Gastroesophageal sphincter (tissue), 3 donors: ENCODE measurements around the gene CAPZB.

ENCODE experiments used
- POLR2A ChIP-seq, 2 donors: fragments of 450-650 bp; IDR thresholded peaks; one replicate each; pipeline ENCODE4 v1.6.1; 2017; ENCODE audit warnings: antibody characterized with exemption in 2 of 2, mild to moderate bottlenecking in 2 of 2, moderate library complexity in 1 of 2
- POLR2AphosphoS5 ChIP-seq: sonication (generic); formaldehyde crosslinking; IDR thresholded peaks from one replicate; pipeline ENCODE4 v1.6.1; 2017; ENCODE audit warnings: antibody characterized with exemption
- TF ChIP-seq, protein P1 (sequence below), 4 experiments: fragments of 200-600 bp in 2 of 4; fragments of 450-650 bp in 2 of 4; sonication (generic) in 1 of 4; IDR thresholded peaks; one replicate each; pipeline ENCODE4 v1.5.1; 2017 to 2019; ENCODE audit warnings: antibody characterized with exemption in 4 of 4, mild to moderate bottlenecking in 2 of 4, moderate library complexity in 2 of 4

DNA sequence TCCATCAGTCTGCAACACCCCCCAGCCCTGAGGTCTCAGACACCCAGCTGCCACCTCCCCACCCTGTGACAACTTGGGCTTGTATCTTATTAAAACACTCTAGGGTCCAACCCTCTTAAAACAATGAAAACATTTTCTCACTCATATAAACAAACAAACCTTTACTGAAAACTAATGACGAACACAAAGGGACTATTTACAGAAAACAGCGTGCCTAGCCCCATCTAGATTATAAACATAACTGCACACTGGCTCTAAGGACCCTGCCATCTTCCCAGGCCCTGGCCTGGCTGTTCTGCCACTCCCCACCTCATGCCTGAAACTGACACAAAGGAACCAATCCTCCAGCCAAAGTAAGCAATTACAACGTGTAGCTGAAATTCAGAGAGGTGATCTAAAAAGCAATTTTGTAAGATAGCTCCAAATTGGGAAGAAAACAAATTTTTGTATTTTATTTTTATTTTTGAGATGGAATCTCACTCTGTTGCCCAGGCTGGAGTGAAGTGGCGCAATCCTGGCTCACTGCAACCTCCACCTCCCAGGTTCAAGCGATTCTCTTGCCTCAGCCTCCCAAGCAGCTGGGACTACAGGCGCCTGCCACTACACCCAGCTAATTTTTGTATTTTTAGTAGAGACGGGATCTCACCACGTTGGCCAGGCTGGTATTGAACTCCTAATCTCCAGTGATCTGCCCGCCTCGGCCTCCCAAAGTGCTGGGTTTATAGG lies 40.9 kb downstream of the CAPZB start:
- TF ChIP-seq POLR2A (IDR thresholded peaks at IDR 0.05) = no peak
- TF ChIP-seq, protein P1, sequence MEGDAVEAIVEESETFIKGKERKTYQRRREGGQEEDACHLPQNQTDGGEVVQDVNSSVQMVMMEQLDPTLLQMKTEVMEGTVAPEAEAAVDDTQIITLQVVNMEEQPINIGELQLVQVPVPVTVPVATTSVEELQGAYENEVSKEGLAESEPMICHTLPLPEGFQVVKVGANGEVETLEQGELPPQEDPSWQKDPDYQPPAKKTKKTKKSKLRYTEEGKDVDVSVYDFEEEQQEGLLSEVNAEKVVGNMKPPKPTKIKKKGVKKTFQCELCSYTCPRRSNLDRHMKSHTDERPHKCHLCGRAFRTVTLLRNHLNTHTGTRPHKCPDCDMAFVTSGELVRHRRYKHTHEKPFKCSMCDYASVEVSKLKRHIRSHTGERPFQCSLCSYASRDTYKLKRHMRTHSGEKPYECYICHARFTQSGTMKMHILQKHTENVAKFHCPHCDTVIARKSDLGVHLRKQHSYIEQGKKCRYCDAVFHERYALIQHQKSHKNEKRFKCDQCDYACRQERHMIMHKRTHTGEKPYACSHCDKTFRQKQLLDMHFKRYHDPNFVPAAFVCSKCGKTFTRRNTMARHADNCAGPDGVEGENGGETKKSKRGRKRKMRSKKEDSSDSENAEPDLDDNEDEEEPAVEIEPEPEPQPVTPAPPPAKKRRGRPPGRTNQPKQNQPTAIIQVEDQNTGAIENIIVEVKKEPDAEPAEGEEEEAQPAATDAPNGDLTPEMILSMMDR (IDR thresholded peaks at IDR 0.05) = no peak
- TF ChIP-seq POLR2AphosphoS5 = no peak
